Left kidney (tissue), 2 donors: ENCODE measurements around the gene RESP18. TPM values are rescaled to one million over a fixed set of nuclear protein-coding genes. Genes with fewer than 3 reads are reported as not detected.
"Not testable (repeated sequence)": the region's sequence is repeated elsewhere in the genome, so short reads cannot be mapped to it uniquely, and the experiment has no call there.

Experiments used
- DNase-seq: peaks from one replicate; pipeline ENCODE4 v3.0.0-alpha.2; 2013
- polyA plus RNA-seq: library from polyadenylated mRNA; unstranded; fragments of 120-200 nt; gene quantifications from one replicate; pipeline ENCODE4 v1.2.1, GENCODE V29; 2013; ENCODE audit not compliant: insufficient read length

Gene RESP18
- polyA plus RNA-seq, 1 donor = not detected

- DNase-seq = no peak
These were observed 39.9 kb downstream of the RESP18 start for GRCh38 chr2:219292616-219293015.

GRCh38 chr2:219291910-219292490 lies 40.5 kb downstream of the RESP18 start:
- no peak for DNase-seq

- no peak for DNase-seq
These were observed 41.1 kb downstream of the RESP18 start for GRCh38 chr2:219291394-219291793.

GRCh38 chr2:219290381-219291171 lies 42.0 kb downstream of the RESP18 start:
- DNase-seq = no peak

GRCh38 chr2:219289537-219290361 lies 42.8 kb downstream of the RESP18 start:
- no peak for DNase-seq

GRCh38 chr2:219289195-219289536 lies 43.4 kb downstream of the RESP18 start:
- no peak for DNase-seq

- DNase-seq = no peak
These were observed 44.8 kb downstream of the RESP18 start for GRCh38 chr2:219287580-219288265.

GRCh38 chr2:219287116-219287440 lies 45.5 kb downstream of the RESP18 start:
- DNase-seq = not testable (repeated sequence)

- no peak for DNase-seq
These were observed 46.0 kb downstream of the RESP18 start for GRCh38 chr2:219286436-219287115.

- no peak for DNase-seq
These were observed 46.6 kb downstream of the RESP18 start for GRCh38 chr2:219285894-219286425.

GRCh38 chr2:219285373-219285735 lies 47.2 kb downstream of the RESP18 start:
- no peak for DNase-seq

- no peak for DNase-seq
These were observed 47.8 kb downstream of the RESP18 start for GRCh38 chr2:219284501-219285372.

GRCh38 chr2:219282943-219283581 lies 49.5 kb downstream of the RESP18 start:
- no peak for DNase-seq

GRCh38 chr2:219282375-219282774 lies 50.2 kb downstream of the RESP18 start:
- DNase-seq = no peak

- no peak for DNase-seq
These were observed 51.0 kb downstream of the RESP18 start for GRCh38 chr2:219281588-219281987.

GRCh38 chr2:219280651-219281050 lies 51.9 kb downstream of the RESP18 start:
- DNase-seq = no peak

GRCh38 chr2:219279916-219280516 lies 52.5 kb downstream of the RESP18 start:
- DNase-seq = no peak

- DNase-seq = peak; percentile 97
These were observed 53.2 kb downstream of the RESP18 start, which contains the start of gene DNAJB2 for GRCh38 chr2:219279151-219279915. Gene DNAJB2, plus strand, starts transcription at chr2:219279366. Its CDS starts 468 bp downstream, at chr2:219279834.

GRCh38 chr2:219278655-219279150 lies 53.8 kb downstream of the RESP18 start:
- no peak for DNase-seq
